ENCODE results near the gene CMTM3. TPM values are rescaled to one million over a fixed set of nuclear protein-coding genes. Genes with fewer than 3 reads are reported as not detected.

The CMTM3 gene
- polyA plus RNA-seq, 1 donor (not counting 4 experiments of a cell fraction or from before 2014, with no cell fraction given): 15.7 TPM

GRCh38 chr16:66662445-66663194, 58.1 kb downstream of the CMTM3 start:
- no peak overlapping the region for H3K4me3 ChIP-seq (ENCODE audit: control insufficient read depth in 2 of 3, extremely low read depth in 1 of 3, insufficient read depth in 2 of 3, low read depth in 1 of 3, low read length in 3 of 3)
- H4K20me1 ChIP-seq (ENCODE audit: control insufficient read depth, extremely low read depth, insufficient read depth, low read length): no peaks in the 10 kb centered on the region
- H3K9me3 ChIP-seq (ENCODE audit: control insufficient read depth, low read depth, low read length): no peaks in the 10 kb centered on the region
- H3K36me3 ChIP-seq (ENCODE audit: control insufficient read depth in 2 of 2, extremely low read depth in 1 of 2, insufficient read depth in 2 of 2, low read length in 2 of 2): peaks cover 0 to 3% of the 10 kb centered on the region in 2 experiments
- TF ChIP-seq EZH2 (IDR thresholded peaks at IDR 0.05; ENCODE audit: low read length) (no peak), CTCF (optimal IDR thresholded peaks at IDR 0.05 in 1 of 3, IDR thresholded peaks at IDR 0.05 in 1 of 3, conservative IDR thresholded peaks at IDR 0.05 in 1 of 3; ENCODE audit: extremely low read depth in 1 of 3, insufficient read depth in 2 of 3, low read length in 3 of 3) (peak; percentile 29 to 61 (median 43))
- no peak overlapping the region for H2AFZ ChIP-seq (ENCODE audit: control insufficient read depth, low read length)
- DNase-seq (ENCODE audit: low read depth, low spot score) (no peak), FAIRE-seq (no peak)
- H3K27ac ChIP-seq (ENCODE audit: control insufficient read depth, insufficient read depth, low read length): no peak overlapping the region
- dilution Hi-C loops (cut with MboI; ENCODE audit: extremely low pct_ligation_motif_present, low sequenced_read_pairs): no loop called here
- H3K9ac ChIP-seq (ENCODE audit: control insufficient read depth, extremely low read depth, insufficient read depth, low read length): no peak overlapping the region
- no peak overlapping the region for H3K4me2 ChIP-seq (ENCODE audit: control insufficient read depth, extremely low read depth, insufficient read depth, low read depth, low read length)
- H3K9me1 ChIP-seq (ENCODE audit: control insufficient read depth, extremely low read depth, insufficient read depth, low read length): no peaks in the 10 kb centered on the region
- H3K79me2 ChIP-seq (ENCODE audit: control insufficient read depth, insufficient read depth, low read length): peaks cover 27% of the 10 kb centered on the region
- no peaks in the 10 kb centered on the region for H3K27me3 ChIP-seq (ENCODE audit: control insufficient read depth, extremely low read depth, insufficient read depth, low read length)
- H3K4me1 ChIP-seq (ENCODE audit: control insufficient read depth, extremely low read depth, insufficient read depth, low read length): peaks cover 27% of the 10 kb centered on the region

Small RNAs within 50 kb of the gene (small RNA-seq; reads per million reads assigned to genes)
- gene CKLF-CMTM1 (ENCODE audit: insufficient read length in 3 of 3, low read depth in 3 of 3, low replicate concordance in 1 of 3): 0 reads per million in 3 experiments

Other genes with a start within 250 kb of the CMTM3 start
- gene CDH5, start 238.0 kb upstream of the CMTM3 start, polyA plus RNA-seq: 0.02 to 0.05 TPM in 2 of 3 replicates, not detected in the other
- 0.07 to 0.82 TPM (median 0.24 TPM) in 3 replicates for gene BEAN1, start 177.4 kb upstream of the CMTM3 start, polyA plus RNA-seq
- gene TK2, start 54.6 kb upstream of the CMTM3 start, polyA plus RNA-seq: 19.7 to 26.3 TPM (median 22.4 TPM) in 3 replicates
- gene CKLF, start 52.1 kb upstream of the CMTM3 start, polyA plus RNA-seq: 34.7 to 40.3 TPM (median 38.0 TPM) in 3 replicates
- 0.23 to 0.85 TPM (median 0.24 TPM) in 3 replicates for gene CMTM1, start 38.3 kb upstream of the CMTM3 start, polyA plus RNA-seq
- not detected in 3 replicates for gene CMTM2, start 25.2 kb upstream of the CMTM3 start, polyA plus RNA-seq
- 18.0 to 25.1 TPM (median 23.1 TPM) in 3 replicates for gene CMTM4, start 92.0 kb downstream of the CMTM3 start, polyA plus RNA-seq
- 53.0 to 66.0 TPM (median 55.5 TPM) in 3 replicates for gene DYNC1LI2, start 146.9 kb downstream of the CMTM3 start, polyA plus RNA-seq
- 0.17 to 0.22 TPM in 2 of 3 replicates, not detected in the other for gene TERB1, start 196.9 kb downstream of the CMTM3 start, polyA plus RNA-seq
- 61.4 to 113 TPM (median 68.0 TPM) in 3 replicates for gene NAE1, start 226.3 kb downstream of the CMTM3 start, polyA plus RNA-seq
- gene CA7, start 239.7 kb downstream of the CMTM3 start, polyA plus RNA-seq: not detected in 3 replicates